Loucy (cell line): ENCODE results near the gene FGF3.

Experiments
- CTCF ChIP-seq: fragments of 200-600 bp; sonication (generic); conservative IDR thresholded peaks from 2 replicates; pipeline ENCODE4 v1.5.1; 2014; ENCODE audit warnings: mild to moderate bottlenecking, antibody characterized with exemption, low read length
- EZH2phosphoT487 ChIP-seq: fragments of 200-600 bp; IDR thresholded peaks from 2 replicates; pipeline ENCODE4 v1.6.1; 2018; ENCODE audit warnings: antibody characterized with exemption, mild to moderate bottlenecking, moderate library complexity, borderline replicate concordance

- no peak for TF ChIP-seq CTCF
- no peak for TF ChIP-seq EZH2phosphoT487
Observed at GRCh38 chr11:69823641-69824265, 4.5 kb upstream of the FGF3 start.
